Loucy (cell line): ENCODE measurements around the gene PKLR.
A peak's percentile ranks its signal among the peaks of the same experiment; 100 is the strongest.

Experiments used
- H2AFZ ChIP-seq: fragments of 200-600 bp; sonication (generic); 2 replicates; pipeline ENCODE4 v1.6.0; 2016; ENCODE audit warnings: antibody characterized with exemption, mild to moderate bottlenecking, low read length, moderate library complexity
- H3F3A ChIP-seq: fragments of 200-600 bp; 2 replicates; pipeline ENCODE4 v1.6.0; 2016; ENCODE audit warnings: antibody characterized with exemption, low read depth, mild to moderate bottlenecking
- H3K27me3 ChIP-seq: fragments of 200-600 bp; sonication (generic); 2 replicates; pipeline ENCODE4 v1.6.1; 2014; ENCODE audit warnings: low read length, mild to moderate bottlenecking; ENCODE audit not compliant: insufficient read depth, poor library complexity, severe bottlenecking
- H3K36me3 ChIP-seq: fragments of 200-600 bp; sonication (generic); 2 replicates; pipeline ENCODE4 v1.6.1; 2016; ENCODE audit warnings: low read length; ENCODE audit not compliant: insufficient read depth
- H3K4me1 ChIP-seq: fragments of 200-600 bp; sonication (generic); 2 replicates; pipeline ENCODE4 v1.5.1; 2014; ENCODE audit warnings: low read length, mild to moderate bottlenecking; ENCODE audit not compliant: insufficient read depth, poor library complexity, severe bottlenecking
- H3K4me2 ChIP-seq: fragments of 200-600 bp; sonication (generic); 2 replicates; pipeline ENCODE4 v1.6.0; 2014; ENCODE audit warnings: antibody characterized with exemption, low read length, low read depth, mild to moderate bottlenecking; ENCODE audit not compliant: poor library complexity, severe bottlenecking
- H3K4me3 ChIP-seq: fragments of 200-600 bp; sonication (generic); 2 replicates; pipeline ENCODE4 v1.5.1; 2014; ENCODE audit warnings: low read length, mild to moderate bottlenecking, mixed read lengths; ENCODE audit not compliant: poor library complexity, severe bottlenecking
- H3K79me2 ChIP-seq: fragments of 200-600 bp; sonication (generic); 2 replicates; pipeline ENCODE4 v1.6.1; 2014; ENCODE audit warnings: low read length; ENCODE audit not compliant: insufficient read depth
- H3K9ac ChIP-seq: fragments of 200-600 bp; sonication (generic); 2 replicates; pipeline ENCODE4 v1.6.0; 2014; ENCODE audit warnings: mild to moderate bottlenecking, low read depth, low read length, moderate library complexity; ENCODE audit not compliant: poor library complexity, severe bottlenecking
- H3K9me2 ChIP-seq: fragments of 200-600 bp; sonication (generic); replicated peaks from 2 replicates; pipeline ENCODE4 v1.6.1; 2016; ENCODE audit warnings: low read depth, low read length, mixed read lengths
- H3K9me3 ChIP-seq: fragments of 200-600 bp; sonication (generic); 2 replicates; pipeline ENCODE4 v1.6.1; 2014; ENCODE audit warnings: mild to moderate bottlenecking, antibody characterized with exemption, low read length, low read depth; ENCODE audit not compliant: insufficient read depth
- H4K20me1 ChIP-seq: fragments of 200-600 bp; sonication (generic); 2 replicates; pipeline ENCODE4 v1.6.0; 2014; ENCODE audit warnings: antibody characterized with exemption, low read length, mild to moderate bottlenecking; ENCODE audit not compliant: insufficient read depth, poor library complexity, severe bottlenecking
- EZH2phosphoT487 ChIP-seq: fragments of 200-600 bp; IDR thresholded peaks from 2 replicates; pipeline ENCODE4 v1.6.1; 2018; ENCODE audit warnings: antibody characterized with exemption, mild to moderate bottlenecking, moderate library complexity, borderline replicate concordance
- TF ChIP-seq, protein P1 (sequence below): fragments of 200-600 bp; sonication (generic); conservative IDR thresholded peaks from 2 replicates; pipeline ENCODE4 v1.5.1; 2014; ENCODE audit warnings: mild to moderate bottlenecking, antibody characterized with exemption, low read length

PKLR gene

DNA sequence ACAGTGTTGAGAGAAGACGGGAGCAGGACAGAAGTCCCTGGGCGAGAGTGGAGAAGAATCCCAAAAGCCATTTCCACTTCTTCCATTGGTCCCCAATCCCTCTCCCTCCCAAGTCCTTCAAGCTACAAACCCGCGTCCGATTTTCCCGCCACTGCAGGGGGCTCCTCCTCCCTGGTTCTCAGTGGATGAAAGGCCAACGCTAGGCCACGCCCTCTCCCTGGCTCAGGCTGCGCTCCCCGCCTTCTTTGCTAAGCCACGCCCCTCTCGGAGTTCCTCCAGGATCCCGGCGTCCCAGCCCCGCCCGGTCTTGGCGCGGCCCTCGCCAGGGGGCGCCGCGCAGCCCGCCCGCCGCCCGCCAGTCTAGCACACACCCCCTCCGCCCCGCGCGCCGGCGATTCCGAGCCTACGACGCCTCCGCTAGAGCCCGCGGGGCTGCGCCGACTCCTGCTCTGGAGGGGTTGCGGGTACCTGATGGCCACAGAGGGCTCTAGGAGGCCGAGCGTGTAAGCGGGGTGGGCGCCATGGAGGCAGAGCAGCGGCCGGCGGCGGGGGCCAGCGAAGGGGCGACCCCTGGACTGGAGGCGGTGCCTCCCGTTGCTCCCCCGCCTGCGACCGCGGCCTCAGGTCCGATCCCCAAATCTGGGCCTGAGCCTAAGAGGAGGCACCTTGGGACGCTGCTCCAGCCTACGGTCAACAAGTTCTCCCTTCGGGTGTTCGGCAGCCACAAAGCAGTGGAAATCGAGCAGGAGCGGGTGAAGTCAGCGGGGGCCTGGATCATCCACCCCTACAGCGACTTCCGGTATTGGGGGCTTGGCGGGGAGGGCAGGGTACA, 24.0 kb downstream of the PKLR start, which contains the start of gene HCN3:
TSS of gene HCN3 (plus strand) at position 394 of the 832 bp plus-strand sequence. CDS start at position 522, 128 bp downstream.
- peaks cover 14% of the 10 kb centered on the region for H3K79me2 ChIP-seq
- peaks cover 11% of the 10 kb centered on the region for H4K20me1 ChIP-seq
- peak within 1 kb of the TSS; percentile 89 for H2AFZ ChIP-seq
- H3K27me3 ChIP-seq = no peaks in the 10 kb centered on the region
- no peaks in the 10 kb centered on the region for H3K9me3 ChIP-seq
- peak within 1 kb of the TSS; percentile 67 for H3K9ac ChIP-seq
- H3K36me3 ChIP-seq = no peaks in the 10 kb centered on the region
- peaks cover 18% of the 10 kb centered on the region for H3K4me1 ChIP-seq
- no peak for TF ChIP-seq EZH2phosphoT487
- TF ChIP-seq, protein P1, sequence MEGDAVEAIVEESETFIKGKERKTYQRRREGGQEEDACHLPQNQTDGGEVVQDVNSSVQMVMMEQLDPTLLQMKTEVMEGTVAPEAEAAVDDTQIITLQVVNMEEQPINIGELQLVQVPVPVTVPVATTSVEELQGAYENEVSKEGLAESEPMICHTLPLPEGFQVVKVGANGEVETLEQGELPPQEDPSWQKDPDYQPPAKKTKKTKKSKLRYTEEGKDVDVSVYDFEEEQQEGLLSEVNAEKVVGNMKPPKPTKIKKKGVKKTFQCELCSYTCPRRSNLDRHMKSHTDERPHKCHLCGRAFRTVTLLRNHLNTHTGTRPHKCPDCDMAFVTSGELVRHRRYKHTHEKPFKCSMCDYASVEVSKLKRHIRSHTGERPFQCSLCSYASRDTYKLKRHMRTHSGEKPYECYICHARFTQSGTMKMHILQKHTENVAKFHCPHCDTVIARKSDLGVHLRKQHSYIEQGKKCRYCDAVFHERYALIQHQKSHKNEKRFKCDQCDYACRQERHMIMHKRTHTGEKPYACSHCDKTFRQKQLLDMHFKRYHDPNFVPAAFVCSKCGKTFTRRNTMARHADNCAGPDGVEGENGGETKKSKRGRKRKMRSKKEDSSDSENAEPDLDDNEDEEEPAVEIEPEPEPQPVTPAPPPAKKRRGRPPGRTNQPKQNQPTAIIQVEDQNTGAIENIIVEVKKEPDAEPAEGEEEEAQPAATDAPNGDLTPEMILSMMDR = peak; percentile 57
- H3F3A ChIP-seq = no peaks in the 10 kb centered on the region
- H3K9me2 ChIP-seq = no peaks in the 10 kb centered on the region
- H3K4me3 ChIP-seq = peak within 1 kb of the TSS; percentile 72
- H3K4me2 ChIP-seq = peak within 1 kb of the TSS; percentile 77

DNA sequence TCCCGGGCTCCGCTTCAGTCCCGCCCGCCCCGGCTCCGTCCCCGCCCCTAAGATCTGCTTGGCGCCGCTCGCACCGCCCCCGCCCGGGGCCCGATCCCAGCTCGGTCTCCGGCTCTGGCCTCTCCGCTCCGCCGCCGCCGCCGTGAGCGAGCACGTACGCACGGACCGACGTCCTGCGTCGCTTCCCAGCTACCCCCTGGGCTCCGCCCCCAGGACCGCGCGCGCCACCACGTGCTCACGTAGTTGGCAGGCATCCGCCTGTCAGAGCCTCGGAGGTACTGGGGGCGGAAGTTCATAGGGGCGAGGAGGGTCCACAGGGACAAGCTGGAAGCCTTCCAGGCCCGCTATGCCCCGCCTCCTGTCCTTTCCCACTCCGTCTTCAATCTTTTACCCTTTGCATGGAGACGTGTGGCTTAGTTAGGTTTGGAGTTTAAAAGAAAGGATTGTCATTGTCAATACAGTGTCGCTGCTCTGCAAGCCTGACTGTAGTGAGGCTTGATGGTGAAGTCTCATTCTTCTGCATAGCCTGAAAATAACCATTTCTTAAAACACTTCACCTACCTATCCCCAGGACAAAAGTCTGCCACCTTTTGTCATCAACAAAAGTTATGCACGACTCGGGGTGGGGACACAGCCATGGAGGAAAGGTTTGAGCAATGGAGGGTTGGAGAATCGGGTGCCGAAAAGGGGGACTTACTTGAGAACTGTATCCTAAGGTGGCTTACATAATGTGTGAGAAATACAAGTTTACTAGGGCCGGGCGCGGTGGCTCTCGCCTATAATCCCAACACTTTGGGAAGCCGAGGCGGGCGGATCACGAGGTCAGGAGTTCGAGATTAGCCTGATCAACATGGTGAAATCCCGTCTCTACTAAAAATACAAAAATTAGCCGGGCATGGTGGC, 27.6 kb downstream of the PKLR start, which contains the start of gene CLK2:
TSS of gene CLK2 (minus strand) at position 162 of the 903 bp plus-strand sequence. CDS start 2,527 bp downstream, outside the sequence.
- peak within 1 kb of the TSS; percentile 96 for H3K4me2 ChIP-seq
- peaks cover 20% of the 10 kb centered on the region; the same call in 1 of the 2 replicates for H3K36me3 ChIP-seq
- H3K4me1 ChIP-seq = peaks cover 27% of the 10 kb centered on the region
- TF ChIP-seq EZH2phosphoT487 = no peak
- TF ChIP-seq, protein P1 = no peak
- H3K9ac ChIP-seq = peak within 1 kb of the TSS; percentile 89
- peaks cover 29% of the 10 kb centered on the region for H4K20me1 ChIP-seq
- H3K79me2 ChIP-seq = peaks cover 49% of the 10 kb centered on the region
- no peaks in the 10 kb centered on the region for H3F3A ChIP-seq
- no peaks in the 10 kb centered on the region for H3K9me3 ChIP-seq
- H2AFZ ChIP-seq = peak within 1 kb of the TSS; percentile 59
- no peaks in the 10 kb centered on the region for H3K9me2 ChIP-seq
- peak within 1 kb of the TSS; percentile 78 for H3K4me3 ChIP-seq
- H3K27me3 ChIP-seq = no peaks in the 10 kb centered on the region

DNA sequence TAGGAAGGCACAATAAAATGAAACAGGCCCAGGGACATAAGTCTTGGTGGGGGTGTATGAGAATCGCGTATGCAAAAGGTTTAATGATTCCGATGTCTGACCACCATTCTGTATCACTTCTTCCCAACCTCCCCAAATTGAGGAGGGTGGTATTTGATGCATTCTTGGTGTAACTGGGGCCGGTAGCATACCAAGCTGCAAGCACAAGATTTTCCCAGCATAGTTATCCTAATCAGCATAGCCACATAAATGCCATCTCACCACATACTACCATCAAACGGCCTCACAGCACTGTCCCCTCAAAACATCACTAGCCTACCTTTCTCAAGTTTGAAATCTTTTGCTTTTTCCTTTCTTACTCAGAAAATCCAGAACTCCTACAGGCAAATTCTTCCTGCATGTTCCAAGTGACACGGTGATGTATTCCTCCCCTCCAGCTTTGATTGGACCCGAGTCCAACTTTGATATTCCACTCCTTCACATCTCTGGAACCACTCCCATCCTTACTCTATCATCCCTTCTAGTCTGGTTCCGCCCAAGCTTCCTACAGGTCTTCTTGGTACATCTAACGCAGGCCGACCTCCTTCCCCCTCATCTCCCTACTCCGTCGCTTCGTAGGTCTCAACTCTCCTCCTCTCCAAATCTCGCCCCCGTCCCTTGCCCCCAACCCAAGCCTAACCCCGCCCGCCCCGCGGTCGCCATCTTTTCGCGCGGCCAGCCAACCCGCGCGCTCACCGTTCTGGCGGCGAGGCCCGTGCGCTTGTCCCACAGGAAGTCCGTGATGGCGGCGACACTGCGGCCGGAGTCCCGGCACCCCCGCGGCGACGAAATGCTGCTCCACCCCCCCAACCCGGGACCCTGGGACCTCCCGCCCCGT, 28.5 kb downstream of the PKLR start:
- Histone ChIP-seq H3F3A (no peaks in the 10 kb centered on the region), H3K9me2 (no peaks in the 10 kb centered on the region), H3K9me3 (no peaks in the 10 kb centered on the region), H4K20me1 (peaks cover 26% of the 10 kb centered on the region), H3K4me3 (peak overlapping the region; percentile 78), H3K27me3 (no peaks in the 10 kb centered on the region), H2AFZ (peak overlapping the region; percentile 38; the same call in 1 of the 2 replicates), H3K36me3 (peaks cover 29% of the 10 kb centered on the region; the same call in 1 of the 2 replicates), H3K9ac (peak overlapping the region; percentile 89), H3K79me2 (peaks cover 57% of the 10 kb centered on the region), H3K4me2 (peak overlapping the region; percentile 96), H3K4me1 (peaks cover 27% of the 10 kb centered on the region)
- TF ChIP-seq, protein P1 = no peak
- no peak for TF ChIP-seq EZH2phosphoT487
